Placental epithelial cell (primary cell): Measurements from ENCODE around the gene RNF141. TPM values are rescaled to one million over a fixed set of nuclear protein-coding genes. Genes with fewer than 3 reads are reported as not detected.

Experiments used
- total RNA-seq: library from RNA; depleted of rRNA; stranded (reverse); fragments of >200 nt; gene quantifications from 2 replicates; pipeline ENCODE4 v1.2.3, GENCODE V29; 2012

Gene RNF141
- total RNA-seq = 28.3 and 34.1 TPM in 2 replicates

GRCh38 chr11:10540915-10541560 is at the start of gene RNF141:
TSS of gene RNF141 (minus strand) at chr11:10541187. CDS start at chr11:10534158, 7,029 bp downstream.

GRCh38 chr11:10568486-10568941 is 27.5 kb upstream of the RNF141 start, which contains the start of gene LYVE1:
TSS of gene LYVE1 (minus strand) at chr11:10568665. CDS start at chr11:10568532, 133 bp downstream.

Other genes starting within 250 kb of the RNF141 start
- 34.1 and 39.3 TPM in 2 replicates for gene SBF2, start 247.0 kb downstream of the RNF141 start, total RNA-seq
- gene ADM, start 236.1 kb downstream of the RNF141 start, total RNA-seq = 54.2 and 69.0 TPM in 2 replicates
- gene AMPD3, start 85.9 kb downstream of the RNF141 start, total RNA-seq = 16.1 and 16.2 TPM in 2 replicates
- gene LYVE1, start 27.5 kb upstream of the RNF141 start, total RNA-seq = not detected in 2 replicates
- 0.76 and 1.2 TPM in 2 replicates for gene IRAG1, start 152.6 kb upstream of the RNF141 start, total RNA-seq
- 30.7 and 31.0 TPM in 2 replicates for gene CTR9, start 210.1 kb upstream of the RNF141 start, total RNA-seq